NAMALWA (cell line): ENCODE measurements around the gene GOLGA8J.
"Not testable (repeated sequence)": the region's sequence is repeated elsewhere in the genome, so short reads cannot be mapped to it uniquely, and the experiment has no call there.

ENCODE experiments used
- DNase-seq: peaks from one replicate; pipeline ENCODE4 v3.0.0-alpha.2; 2015; ENCODE audit warnings: low spot score

The GOLGA8J gene

DNA sequence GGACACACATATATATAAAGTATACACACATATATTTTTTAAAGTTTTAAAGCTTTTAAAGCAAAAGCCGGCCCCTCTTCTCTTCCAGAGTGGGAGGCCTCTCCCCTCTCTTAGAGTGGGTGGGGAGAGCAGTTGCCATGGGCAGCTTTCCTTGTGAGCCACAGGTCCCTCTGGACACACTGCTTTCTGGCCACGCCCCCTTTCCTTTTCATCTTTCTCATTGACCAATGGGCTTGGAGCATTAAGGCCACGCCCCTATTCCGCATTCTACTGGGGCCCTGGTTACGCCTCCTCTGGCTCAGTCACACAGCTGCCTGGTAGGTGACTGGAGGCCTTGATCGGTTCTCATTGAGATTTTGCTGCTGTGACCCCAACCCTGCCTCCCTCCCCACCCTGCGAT, at the start of gene GOLGA8J:
Gene GOLGA8J, plus strand, starts transcription at position 301 of the 400 bp plus-strand sequence. Its CDS starts 98 bp downstream, at position 399.
- not testable (repeated sequence) for DNase-seq

DNA sequence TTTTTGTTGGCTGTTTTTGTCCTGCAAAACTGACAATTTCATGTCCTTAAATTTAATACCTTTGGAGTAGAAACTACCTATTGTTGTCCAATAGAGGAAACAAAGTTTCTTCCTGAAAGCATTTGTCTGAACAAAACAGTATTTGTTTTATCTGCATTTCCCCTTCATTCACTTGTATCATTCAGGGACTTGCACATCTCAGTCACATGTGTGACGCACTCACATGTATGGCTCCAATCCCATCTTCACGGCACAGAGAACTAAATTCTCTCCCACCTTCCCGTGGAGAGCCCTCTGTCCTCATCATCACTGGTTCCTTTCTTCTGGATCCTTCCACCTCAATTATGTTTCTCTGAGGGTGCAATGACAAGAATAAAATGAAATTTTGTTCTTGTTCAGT, 49.5 kb upstream of the GOLGA8J start:
- no peak for DNase-seq

DNA sequence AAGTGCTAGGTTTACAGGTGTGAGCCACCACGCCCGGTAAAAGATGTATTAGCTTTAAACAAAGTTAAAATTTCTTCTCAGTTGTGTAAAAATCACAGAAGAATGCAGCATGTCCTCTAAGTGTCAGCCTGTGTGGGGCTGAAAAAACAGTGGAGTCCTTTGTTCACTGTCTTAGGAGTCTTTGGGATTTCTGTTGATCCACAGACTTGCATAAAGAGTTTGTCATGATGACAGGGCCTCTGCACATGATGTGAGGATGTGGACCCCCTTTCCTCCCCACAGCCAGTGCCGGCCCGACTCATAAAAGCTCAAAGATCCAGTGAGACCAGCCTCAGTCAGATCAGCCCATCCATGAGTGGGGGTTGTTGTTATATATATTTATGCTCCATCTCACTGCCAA, 49.0 kb upstream of the GOLGA8J start:
- no peak for DNase-seq

DNA sequence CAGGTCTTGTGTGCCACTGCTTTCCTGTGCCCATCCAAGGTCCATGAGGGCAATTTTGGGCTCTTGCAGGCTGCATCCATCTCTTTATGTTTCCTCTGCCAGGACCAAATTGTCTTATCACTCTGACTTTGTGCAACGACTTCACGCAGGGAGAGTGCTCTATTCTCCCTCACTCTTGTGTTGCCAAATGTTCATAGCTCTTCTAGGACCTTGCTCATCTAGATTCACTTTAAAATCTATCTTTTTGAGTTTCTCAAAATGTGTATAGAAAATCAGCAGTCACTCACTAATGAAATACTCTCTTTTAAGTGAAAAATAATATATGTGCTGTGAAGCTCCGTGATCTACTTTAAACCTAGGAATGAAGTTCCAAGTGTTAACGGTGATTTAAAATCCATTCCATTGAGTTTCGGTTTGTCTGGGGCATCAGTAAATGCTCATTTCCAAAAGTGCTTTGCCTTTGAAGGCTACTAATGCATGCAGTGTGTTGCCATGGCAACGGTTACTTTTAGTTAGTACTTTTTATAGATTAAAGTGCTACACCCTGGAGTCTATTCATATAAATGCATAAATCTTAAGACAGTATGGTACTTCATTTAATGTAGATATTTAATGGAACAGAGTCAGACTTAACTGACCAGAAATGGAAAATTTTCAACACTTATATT, 46.6 kb upstream of the GOLGA8J start:
- DNase-seq: no peak

DNA sequence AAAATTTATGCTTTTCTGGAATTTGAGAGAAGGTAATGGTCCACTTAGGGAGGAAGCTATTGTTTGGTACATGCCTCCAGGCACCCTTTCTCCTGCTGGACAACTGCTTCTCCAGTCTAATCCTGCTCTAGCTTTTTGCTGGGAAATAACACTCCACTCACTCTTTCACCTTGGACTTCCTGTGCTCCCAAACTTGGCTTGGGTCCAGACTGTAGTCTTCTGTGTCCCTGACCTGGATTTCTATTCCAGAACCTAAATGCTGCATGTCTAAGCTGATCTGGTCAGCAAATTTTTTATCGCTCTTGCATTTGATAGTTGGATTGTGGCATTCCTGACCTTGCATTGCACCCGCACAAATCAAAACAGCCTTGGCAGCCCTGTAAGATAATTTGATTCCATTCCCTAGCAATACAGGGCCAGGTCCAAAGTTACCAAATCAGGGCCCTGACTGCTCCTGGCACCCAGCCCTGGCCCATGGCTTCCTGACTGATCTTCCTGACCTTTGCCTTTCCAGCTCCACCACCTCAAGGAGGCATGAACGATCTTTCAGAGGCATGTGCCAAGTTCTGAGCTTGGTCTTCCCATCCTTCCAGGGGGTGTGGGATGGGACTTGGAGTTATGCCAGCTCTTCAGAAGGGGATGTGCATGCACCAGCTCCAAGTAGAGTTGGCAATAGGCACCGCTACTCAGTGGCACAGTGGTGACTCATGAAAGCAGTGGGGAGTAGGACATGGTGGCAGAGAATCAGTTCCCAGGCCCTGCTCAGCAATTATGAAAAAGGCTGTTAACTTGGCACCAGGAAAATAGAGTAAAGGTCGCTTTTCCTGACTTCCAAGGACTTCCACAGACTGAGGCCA, 43.9 kb upstream of the GOLGA8J start:
- DNase-seq: no peak

GRCh38 chr15:30041868-30042267, 40.9 kb upstream of the GOLGA8J start:
- DNase-seq: no peak

DNA sequence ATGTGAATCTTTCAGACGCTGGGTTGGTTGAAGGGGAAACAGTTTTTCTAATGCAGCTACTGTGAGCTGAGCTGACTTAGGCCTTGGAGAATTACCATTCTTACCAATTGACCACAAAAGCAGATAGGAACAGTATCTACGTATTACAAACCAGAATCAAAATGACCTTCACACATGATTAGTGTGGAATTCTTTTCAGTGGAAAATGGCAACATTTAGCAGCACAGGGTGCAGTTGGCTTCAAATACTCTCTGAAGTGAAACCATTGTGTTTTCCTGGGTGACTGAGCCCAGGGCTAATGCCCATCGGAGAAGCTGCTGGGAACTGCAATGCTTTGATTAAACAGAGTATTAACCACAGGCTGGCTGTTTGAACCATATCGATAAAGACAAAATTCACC, 40.2 kb upstream of the GOLGA8J start:
- DNase-seq: no peak

- DNase-seq: no peak
Observed at GRCh38 chr15:30043211-30043655, 39.5 kb upstream of the GOLGA8J start.

DNA sequence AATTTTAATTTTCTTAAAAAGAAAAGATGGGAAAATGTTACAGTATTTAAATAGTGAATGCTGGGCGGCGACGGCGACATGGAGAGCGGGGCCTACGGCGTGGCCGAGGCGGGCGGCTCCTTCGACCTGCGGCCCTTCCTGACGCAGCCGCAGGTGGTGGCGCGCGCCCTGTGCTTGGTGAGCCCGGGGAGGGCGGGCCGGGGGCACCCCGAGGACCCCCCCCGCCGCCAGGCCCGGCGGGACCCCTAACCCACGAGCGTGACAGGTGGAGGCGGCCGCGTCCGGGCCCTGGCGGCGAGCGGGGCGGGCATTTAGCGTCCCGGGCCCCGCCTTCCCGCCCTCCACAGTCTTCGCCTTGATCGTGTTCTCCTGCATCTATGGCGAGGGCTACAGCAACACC, 38.4 kb upstream of the GOLGA8J start:
- DNase-seq: no peak

- DNase-seq: not testable (repeated sequence)
Observed at GRCh38 chr15:30044826-30045225, 37.9 kb upstream of the GOLGA8J start.

DNA sequence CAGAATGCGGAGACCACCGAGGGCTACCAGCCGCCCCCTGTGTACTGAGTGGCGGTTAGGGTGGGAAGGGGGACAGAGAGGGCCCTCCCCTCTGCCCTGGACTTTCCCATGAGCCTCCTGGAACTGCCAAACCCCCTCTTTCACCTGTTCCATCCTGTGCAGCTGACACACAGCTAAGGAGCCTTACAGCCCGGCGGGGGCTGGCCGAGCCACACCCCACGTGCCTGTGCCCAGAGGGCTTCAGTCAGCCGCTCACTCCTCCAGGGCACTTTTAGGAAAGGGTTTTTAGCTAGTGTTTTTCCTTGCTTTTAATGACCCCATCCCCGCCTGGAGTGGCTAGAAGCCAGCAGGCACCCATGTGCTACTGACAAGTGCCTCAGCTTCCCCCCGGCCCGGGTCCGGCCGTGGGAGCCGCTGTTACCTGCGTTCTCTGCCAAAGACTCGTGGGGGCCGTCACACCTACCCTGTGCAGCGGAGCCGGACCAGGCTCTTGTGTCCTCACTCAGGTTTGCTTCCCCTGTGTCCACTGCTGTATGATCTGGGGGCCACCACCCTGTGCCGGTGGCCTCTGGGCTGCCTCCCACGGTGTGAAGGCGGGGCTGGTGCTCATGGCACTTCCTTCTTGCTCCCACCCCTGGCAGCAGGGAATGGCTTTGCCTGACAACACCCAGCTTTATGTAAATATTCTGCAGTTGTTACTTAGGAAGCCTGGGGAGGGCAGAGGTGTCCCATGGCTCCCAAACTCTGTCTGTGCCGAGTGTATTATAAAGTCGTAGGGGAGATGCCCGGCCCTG, 37.3 kb upstream of the GOLGA8J start:
- not testable (repeated sequence) for DNase-seq

GRCh38 chr15:30046430-30046829, 36.3 kb upstream of the GOLGA8J start:
- no peak for DNase-seq

DNA sequence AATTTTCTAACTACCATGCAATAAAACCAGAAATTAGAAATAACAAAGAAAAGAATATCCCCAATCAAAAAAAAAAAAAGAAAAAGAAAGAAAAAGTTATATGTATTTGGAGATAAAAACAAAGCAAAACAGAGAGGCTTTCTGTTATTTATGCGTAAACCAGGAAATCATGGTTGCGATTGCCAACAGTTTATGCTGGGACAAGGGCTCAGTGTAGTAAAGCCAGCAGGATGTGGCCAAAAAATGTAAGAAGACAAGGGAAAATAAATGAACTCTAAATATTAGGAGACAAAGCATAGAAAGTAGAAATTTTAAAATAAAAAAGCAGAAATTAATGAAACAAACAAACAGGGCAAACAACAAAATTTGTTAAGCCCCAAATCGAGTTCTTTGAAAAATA, 27.2 kb upstream of the GOLGA8J start:
- DNase-seq: no peak

DNA sequence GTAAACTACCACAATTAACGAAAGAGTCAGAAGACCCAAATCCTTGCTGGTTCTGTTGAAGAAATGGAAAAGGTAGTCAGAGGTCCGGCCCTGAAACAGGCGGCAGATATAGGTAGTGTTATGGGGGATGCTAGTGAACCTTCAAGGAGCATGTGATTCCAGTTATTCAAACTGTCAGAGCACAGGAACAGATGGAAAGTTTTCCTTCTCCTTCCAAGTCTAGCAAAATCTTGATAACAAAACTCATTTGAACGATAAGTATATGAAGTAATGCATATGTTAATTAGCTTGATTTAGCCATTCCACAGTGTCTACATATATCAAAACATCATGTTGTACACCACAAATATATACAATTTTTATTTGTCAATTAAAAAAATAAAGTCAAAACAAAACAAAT, 26.6 kb upstream of the GOLGA8J start:
- DNase-seq: no peak

GRCh38 chr15:30059771-30060170, 23.0 kb upstream of the GOLGA8J start:
- no peak for DNase-seq

- no peak for DNase-seq
Observed at GRCh38 chr15:30062881-30063280, 19.9 kb upstream of the GOLGA8J start.

DNA sequence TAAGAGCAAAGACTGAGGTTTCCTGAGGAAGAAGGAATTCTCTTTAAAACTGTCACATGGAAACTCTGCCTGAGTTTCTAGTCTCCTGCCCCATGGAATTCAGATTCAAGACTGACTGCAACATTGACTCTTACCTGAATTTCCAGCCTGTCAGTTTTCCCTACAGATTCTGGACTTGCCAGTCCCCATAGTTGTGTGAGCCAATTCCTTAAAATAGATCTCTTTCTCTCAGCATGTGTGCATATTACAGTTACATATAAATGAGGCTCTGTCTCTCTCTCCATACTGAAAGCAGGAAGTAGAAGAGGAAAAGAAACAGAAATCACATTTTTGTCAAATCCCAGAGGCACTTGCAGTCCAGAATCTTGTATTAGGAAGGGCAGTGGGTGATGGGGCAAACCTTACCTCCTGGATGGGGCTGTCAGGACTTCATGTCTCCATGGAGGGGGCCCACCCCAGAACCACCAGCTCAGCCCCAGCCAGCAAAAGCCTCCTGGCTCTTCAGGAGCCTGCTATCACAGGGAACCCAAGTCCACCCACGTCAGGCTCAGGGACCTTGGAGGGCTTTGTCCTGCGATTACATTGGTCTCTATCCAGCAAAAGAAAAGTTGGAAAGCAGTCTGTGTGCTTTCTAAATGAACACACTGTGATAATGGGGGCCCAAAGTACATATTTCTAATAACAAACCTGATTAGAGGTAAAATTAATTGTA, 18.8 kb upstream of the GOLGA8J start:
- DNase-seq: no peak

GRCh38 chr15:30065025-30065801, 17.5 kb upstream of the GOLGA8J start:
- no peak for DNase-seq

DNA sequence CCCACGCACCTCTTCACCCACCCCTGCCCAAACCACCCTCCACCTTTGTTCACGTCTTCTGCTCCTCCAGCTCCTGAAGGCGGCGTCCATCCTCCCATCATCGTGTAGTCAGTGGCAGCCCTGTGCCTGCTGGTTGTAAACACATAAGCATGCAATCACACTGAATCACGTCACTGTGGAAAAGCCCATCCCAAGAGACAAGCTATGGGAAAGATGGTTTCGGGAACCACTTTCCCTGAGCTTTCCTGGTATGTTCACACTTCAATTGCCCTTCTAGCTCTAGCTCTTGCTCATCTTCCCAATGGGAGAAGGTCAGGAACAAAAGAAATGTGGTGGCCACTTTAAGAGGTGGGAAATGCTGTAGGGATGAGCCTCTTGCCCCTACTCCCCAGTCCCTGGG, 14.4 kb upstream of the GOLGA8J start:
- no peak for DNase-seq

GRCh38 chr15:30072630-30073029, 10.1 kb upstream of the GOLGA8J start:
- no peak for DNase-seq

GRCh38 chr15:30073915-30074314, 8.8 kb upstream of the GOLGA8J start:
- DNase-seq: no peak
